Activated CD8-positive, alpha-beta memory T cell treated with anti-CD3 and anti-CD28 coated beads, Interleukin-2, amount 50 U/mL, for 48 hours (primary cell): Measurements from ENCODE around the gene IRF8.

Experiments
- DNase-seq: peaks from one replicate; pipeline ENCODE4 v3.0.0-alpha.2; 2020

Gene IRF8

GRCh38 chr16:85915125-85915845 is 16.3 kb downstream of the IRF8 start:
- no peak for DNase-seq

- no peak for DNase-seq
Measured at GRCh38 chr16:85916141-85916890, 17.4 kb downstream of the IRF8 start.

GRCh38 chr16:85917012-85917411 is 18.1 kb downstream of the IRF8 start:
- DNase-seq: no peak

GRCh38 chr16:85917959-85918358 is 19.0 kb downstream of the IRF8 start:
- DNase-seq: no peak

DNA sequence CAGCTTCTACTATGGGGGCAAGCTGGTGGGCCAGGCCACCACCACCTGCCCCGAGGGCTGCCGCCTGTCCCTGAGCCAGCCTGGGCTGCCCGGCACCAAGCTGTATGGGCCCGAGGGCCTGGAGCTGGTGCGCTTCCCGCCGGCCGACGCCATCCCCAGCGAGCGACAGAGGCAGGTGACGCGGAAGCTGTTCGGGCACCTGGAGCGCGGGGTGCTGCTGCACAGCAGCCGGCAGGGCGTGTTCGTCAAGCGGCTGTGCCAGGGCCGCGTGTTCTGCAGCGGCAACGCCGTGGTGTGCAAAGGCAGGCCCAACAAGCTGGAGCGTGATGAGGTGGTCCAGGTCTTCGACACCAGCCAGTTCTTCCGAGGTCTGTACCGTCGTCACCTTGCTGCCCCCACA is 19.5 kb downstream of the IRF8 start:
- DNase-seq: no peak

- DNase-seq: no peak
Measured at GRCh38 chr16:85919271-85920267, 20.6 kb downstream of the IRF8 start.

- DNase-seq: no peak
Measured at GRCh38 chr16:85921026-85921425, 22.1 kb downstream of the IRF8 start.

DNA sequence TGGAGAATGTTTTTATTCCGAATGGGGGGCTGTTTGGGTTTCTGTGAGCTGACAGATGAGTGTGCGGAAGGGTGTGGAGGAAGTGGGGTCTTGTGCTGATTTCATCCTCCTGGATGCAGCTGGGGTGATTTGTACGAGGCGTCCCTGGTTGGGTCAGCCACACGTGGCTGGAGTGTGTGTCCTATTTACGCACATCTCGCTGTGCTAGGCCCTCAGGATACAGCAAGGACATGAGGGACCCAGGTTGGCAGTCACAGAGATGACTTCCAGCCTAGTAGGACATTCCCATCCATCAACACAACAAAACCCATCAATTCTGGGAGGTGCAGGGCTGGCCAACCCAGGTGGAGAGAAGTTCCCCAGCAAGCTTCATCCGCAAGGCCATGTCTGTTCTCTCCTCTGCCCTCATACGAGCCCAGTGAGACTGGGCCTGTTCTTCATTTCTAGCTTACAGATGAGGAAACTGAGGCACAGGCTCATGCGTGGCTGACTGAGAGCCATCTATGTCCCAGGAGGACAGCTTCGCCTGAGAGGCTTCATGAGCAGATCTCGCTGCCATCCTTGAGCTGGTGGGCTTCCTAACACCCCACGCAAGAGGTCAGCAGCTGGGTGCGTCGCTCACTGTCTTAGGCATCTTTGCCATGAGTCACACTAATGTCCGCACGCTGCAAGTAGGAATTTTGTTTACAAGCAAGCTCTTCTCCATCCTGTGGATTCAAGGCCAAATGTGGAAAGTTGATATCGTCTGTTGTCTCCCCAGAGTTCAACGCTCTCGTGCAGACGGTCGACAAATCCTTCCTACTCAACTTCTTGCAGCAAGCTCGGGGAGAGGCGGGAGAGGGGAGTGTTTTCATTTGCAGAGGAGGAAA is 24.4 kb downstream of the IRF8 start:
- no peak for DNase-seq

DNA sequence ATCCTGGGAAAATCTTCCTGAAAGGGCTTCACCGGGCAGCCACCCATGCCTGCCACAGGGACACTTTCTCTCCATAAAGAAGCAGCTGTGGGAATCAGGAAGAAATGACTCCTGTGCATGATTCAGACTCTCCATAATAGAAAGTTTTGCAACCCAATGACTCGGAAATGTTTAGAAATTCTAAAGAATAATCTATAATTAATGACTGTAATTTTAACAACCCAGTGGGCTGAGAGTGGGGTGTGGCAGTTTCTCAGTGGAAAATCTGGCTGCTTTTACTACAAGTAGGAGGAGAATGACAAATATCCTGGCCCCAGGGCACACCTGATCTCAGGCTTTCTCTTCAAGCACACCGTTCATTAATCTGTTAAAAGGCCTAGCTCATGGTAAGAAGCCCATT is 25.7 kb downstream of the IRF8 start:
- DNase-seq: no peak

- no peak for DNase-seq
Measured at GRCh38 chr16:85926370-85926769, 27.4 kb downstream of the IRF8 start.

DNA sequence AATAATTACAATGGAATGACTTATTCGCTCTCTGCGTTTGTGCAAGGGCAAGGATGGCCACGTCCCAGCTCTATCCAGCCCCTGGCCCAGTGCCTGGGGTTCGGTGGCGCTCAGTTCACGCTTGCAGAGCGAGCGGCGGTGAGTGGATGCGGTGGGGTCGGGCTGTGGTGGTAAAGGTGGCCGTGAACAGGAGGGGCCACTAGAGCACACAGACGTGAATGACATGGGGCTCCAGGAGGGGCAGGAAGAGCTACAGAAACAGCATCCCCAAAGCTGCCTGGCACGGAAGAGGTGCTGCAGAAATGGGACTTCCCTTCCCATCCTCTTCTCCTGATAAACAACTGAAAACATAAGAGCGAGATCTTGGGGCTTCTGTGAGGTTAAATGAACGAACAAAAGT is 28.4 kb downstream of the IRF8 start:
- DNase-seq: no peak

DNA sequence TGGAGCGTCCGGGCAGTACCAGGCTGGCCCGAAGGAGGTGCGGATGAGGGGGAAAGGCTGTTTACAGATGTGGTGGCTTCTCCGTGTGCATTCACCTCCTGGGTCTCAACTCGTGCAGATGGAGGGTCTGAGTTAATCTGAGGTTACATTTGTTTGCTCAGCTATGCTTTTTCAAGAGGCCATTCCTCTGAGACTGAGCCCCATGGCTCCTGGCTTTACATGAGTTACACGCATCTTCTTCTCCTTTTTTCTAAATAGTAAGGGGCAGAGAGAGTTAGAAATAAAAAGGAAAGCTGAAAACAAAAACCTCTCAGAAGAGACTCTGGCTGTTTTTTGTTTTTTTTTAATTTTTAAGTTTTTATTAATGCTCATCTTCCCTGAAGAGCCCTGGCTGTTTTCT is 29.0 kb downstream of the IRF8 start:
- no peak for DNase-seq

GRCh38 chr16:85928401-85928820 is 29.4 kb downstream of the IRF8 start:
- no peak for DNase-seq

GRCh38 chr16:85929259-85929721 is 30.3 kb downstream of the IRF8 start:
- DNase-seq: no peak

DNA sequence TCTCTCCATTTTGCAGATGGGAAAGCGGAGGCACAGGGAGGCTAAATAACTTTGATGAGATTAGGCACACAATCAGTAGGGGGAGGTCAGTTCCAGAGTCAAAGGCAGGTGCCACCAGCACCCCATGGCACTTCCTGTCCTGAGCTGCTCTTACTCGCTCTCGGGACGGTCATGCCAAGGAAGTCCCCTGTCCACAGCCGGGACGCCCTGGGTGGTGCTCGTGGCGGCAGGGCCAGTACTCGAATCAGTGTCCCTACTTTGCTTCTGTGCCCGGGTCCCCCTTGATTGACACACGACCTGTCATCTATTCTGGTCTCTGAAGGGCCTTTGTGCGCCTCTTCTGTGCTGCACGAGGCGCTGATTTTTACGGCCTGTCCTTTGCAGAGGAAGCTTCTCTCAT is 31.3 kb downstream of the IRF8 start:
- no peak for DNase-seq

- no peak for DNase-seq
Measured at GRCh38 chr16:85931596-85932402, 32.8 kb downstream of the IRF8 start.

- DNase-seq: no peak
Measured at GRCh38 chr16:85934210-85934609, 35.2 kb downstream of the IRF8 start.

DNA sequence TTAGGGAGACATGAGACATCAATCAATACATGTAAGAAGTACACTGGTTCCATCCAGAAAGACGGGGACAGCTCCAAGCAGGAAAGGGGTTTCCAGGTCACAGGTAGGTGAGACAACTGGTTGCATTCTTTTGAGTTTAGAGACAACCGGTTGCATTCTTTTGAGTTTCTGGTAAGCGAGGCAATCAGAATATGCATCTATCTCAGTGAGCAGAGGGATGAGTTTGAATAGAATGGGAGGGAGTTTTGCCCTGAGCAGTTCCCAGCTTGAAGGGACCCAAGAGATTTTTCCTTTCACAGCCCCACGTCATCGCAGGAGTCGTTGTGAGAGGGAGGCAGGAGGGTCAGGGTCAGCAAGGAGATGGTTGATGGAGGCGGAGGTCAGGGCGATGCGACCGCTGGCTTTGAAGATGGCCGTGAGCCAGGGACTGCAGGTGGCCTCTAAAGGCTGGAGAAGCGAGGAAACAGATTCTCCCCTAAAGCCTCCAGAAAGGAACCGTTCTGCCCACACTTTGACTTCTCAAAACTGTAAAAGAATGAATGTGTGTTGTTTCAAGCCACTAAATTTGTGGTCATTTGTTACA is 36.5 kb downstream of the IRF8 start:
- DNase-seq: no peak

- DNase-seq: peak; percentile 84
Measured at GRCh38 chr16:85935974-85936760, 37.2 kb downstream of the IRF8 start.

DNA sequence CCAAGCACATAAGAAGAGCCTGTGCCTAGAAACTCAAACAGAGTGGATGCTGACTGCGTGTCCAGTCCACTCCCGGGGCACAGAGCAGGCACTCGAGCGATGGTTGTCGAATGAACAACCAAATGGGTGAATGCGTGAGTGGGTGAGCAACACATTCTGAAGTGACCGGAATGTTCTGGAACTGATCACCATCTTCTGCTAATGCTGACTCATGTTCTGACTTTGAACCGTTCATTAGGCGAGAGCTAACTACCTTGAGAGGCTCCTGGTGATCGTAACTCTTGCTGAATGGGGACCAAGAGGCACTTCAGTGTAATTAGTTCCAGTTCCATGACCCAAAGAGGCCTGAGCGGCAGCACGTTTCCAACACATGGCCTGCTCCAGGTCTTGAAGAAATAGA is 37.9 kb downstream of the IRF8 start:
- no peak for DNase-seq
